Hepatocyte (in vitro differentiated cells): ENCODE results near the gene DIP2C.

Experiments
- EZH2 ChIP-seq: fragments of 200-600 bp; sonication (generic); IDR thresholded peaks from 2 replicates; pipeline ENCODE4 v1.6.1; 2016; ENCODE audit warnings: antibody characterized with exemption, mild to moderate bottlenecking, borderline replicate concordance
- EZH2phosphoT487 ChIP-seq: fragments of 200-600 bp; sonication (generic); IDR thresholded peaks from one replicate; pipeline ENCODE4 v1.6.1; 2018; ENCODE audit warnings: antibody characterized with exemption, mild to moderate bottlenecking, low read depth, moderate library complexity; ENCODE audit not compliant: unreplicated experiment, severe bottlenecking
- TF ChIP-seq, protein P1 (sequence below): fragments of 200-600 bp; sonication (generic); IDR thresholded peaks from 2 replicates; pipeline ENCODE4 v1.5.1; 2016; ENCODE audit warnings: antibody characterized with exemption, mild to moderate bottlenecking; ENCODE audit not compliant: poor library complexity

DNA sequence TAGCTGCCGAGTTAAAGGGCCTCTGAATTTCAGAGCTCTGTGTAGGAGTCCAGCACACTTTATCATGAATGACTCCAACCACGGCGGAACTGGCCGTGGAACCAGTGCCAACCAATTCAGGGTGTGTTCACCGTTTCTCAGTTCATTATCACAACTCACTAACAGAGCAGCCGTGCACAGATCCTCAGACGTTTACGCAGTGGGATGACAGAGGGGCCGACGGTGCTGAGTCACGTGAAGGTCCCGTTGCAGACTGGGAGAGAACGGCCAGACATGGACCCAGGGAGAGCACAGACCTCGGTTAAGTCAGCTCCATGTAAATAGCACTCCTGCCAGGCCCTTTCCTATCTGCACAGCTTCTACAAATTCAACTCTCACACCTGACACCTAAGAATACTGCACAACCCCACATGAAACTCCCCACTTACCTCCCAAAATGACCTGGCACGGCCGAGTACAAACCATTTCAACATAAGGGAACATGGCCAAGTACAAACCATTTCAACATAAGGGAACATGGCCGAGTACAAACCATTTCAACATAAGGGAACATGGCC is 95.5 kb downstream of the DIP2C start:
- TF ChIP-seq, protein P1, sequence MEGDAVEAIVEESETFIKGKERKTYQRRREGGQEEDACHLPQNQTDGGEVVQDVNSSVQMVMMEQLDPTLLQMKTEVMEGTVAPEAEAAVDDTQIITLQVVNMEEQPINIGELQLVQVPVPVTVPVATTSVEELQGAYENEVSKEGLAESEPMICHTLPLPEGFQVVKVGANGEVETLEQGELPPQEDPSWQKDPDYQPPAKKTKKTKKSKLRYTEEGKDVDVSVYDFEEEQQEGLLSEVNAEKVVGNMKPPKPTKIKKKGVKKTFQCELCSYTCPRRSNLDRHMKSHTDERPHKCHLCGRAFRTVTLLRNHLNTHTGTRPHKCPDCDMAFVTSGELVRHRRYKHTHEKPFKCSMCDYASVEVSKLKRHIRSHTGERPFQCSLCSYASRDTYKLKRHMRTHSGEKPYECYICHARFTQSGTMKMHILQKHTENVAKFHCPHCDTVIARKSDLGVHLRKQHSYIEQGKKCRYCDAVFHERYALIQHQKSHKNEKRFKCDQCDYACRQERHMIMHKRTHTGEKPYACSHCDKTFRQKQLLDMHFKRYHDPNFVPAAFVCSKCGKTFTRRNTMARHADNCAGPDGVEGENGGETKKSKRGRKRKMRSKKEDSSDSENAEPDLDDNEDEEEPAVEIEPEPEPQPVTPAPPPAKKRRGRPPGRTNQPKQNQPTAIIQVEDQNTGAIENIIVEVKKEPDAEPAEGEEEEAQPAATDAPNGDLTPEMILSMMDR = no peak
- TF ChIP-seq EZH2 = no peak
- no peak for TF ChIP-seq EZH2phosphoT487
